Measurements from ENCODE around the gene PTGFRN.

GRCh38 chr1:117013309-117013858 is 103.7 kb downstream of the PTGFRN start:
- TF ChIP-seq, protein P1, sequence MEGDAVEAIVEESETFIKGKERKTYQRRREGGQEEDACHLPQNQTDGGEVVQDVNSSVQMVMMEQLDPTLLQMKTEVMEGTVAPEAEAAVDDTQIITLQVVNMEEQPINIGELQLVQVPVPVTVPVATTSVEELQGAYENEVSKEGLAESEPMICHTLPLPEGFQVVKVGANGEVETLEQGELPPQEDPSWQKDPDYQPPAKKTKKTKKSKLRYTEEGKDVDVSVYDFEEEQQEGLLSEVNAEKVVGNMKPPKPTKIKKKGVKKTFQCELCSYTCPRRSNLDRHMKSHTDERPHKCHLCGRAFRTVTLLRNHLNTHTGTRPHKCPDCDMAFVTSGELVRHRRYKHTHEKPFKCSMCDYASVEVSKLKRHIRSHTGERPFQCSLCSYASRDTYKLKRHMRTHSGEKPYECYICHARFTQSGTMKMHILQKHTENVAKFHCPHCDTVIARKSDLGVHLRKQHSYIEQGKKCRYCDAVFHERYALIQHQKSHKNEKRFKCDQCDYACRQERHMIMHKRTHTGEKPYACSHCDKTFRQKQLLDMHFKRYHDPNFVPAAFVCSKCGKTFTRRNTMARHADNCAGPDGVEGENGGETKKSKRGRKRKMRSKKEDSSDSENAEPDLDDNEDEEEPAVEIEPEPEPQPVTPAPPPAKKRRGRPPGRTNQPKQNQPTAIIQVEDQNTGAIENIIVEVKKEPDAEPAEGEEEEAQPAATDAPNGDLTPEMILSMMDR (IDR thresholded peaks at IDR 0.05), result no peak
- TF ChIP-seq EP300 (IDR thresholded peaks at IDR 0.05) (no peak), POLR2AphosphoS5 (IDR thresholded peaks at IDR 0.05) (no peak)
